ENCODE measurements around the gene CXCR2.

DNA sequence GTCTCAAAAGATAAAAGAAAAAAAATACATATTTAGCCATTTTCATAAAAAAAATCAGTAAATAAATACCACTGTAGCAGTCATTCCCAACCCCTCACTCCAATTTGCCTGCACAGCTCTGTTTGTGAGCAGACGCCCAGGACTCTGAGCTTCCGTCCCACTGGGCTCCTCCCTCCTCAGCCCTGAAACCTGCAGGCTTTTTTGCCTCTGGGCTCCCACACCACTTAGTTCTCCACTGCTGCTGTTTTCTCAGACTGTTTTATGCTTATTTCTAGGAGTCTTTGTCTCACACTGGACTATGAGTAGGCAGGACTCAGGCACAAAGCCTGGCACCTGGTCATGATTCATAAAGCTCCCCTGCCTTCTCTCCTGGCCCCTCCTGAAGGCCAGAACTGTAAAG, 47.0 kb downstream of the CXCR2 start:
- no peak for TF ChIP-seq EZH2 (IDR thresholded peaks at IDR 0.05; ENCODE audit: low read depth, unreplicated experiment)
- TF ChIP-seq, protein P1, sequence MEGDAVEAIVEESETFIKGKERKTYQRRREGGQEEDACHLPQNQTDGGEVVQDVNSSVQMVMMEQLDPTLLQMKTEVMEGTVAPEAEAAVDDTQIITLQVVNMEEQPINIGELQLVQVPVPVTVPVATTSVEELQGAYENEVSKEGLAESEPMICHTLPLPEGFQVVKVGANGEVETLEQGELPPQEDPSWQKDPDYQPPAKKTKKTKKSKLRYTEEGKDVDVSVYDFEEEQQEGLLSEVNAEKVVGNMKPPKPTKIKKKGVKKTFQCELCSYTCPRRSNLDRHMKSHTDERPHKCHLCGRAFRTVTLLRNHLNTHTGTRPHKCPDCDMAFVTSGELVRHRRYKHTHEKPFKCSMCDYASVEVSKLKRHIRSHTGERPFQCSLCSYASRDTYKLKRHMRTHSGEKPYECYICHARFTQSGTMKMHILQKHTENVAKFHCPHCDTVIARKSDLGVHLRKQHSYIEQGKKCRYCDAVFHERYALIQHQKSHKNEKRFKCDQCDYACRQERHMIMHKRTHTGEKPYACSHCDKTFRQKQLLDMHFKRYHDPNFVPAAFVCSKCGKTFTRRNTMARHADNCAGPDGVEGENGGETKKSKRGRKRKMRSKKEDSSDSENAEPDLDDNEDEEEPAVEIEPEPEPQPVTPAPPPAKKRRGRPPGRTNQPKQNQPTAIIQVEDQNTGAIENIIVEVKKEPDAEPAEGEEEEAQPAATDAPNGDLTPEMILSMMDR (conservative IDR thresholded peaks at IDR 0.05; ENCODE audit: low read depth in 2 of 2): no peak
- no peak for TF ChIP-seq POLR2AphosphoS5 (IDR thresholded peaks at IDR 0.05; ENCODE audit: low read depth)
- TF ChIP-seq, protein P2, sequence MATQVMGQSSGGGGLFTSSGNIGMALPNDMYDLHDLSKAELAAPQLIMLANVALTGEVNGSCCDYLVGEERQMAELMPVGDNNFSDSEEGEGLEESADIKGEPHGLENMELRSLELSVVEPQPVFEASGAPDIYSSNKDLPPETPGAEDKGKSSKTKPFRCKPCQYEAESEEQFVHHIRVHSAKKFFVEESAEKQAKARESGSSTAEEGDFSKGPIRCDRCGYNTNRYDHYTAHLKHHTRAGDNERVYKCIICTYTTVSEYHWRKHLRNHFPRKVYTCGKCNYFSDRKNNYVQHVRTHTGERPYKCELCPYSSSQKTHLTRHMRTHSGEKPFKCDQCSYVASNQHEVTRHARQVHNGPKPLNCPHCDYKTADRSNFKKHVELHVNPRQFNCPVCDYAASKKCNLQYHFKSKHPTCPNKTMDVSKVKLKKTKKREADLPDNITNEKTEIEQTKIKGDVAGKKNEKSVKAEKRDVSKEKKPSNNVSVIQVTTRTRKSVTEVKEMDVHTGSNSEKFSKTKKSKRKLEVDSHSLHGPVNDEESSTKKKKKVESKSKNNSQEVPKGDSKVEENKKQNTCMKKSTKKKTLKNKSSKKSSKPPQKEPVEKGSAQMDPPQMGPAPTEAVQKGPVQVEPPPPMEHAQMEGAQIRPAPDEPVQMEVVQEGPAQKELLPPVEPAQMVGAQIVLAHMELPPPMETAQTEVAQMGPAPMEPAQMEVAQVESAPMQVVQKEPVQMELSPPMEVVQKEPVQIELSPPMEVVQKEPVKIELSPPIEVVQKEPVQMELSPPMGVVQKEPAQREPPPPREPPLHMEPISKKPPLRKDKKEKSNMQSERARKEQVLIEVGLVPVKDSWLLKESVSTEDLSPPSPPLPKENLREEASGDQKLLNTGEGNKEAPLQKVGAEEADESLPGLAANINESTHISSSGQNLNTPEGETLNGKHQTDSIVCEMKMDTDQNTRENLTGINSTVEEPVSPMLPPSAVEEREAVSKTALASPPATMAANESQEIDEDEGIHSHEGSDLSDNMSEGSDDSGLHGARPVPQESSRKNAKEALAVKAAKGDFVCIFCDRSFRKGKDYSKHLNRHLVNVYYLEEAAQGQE (IDR thresholded peaks at IDR 0.05; ENCODE audit: unreplicated experiment): no peak
- no peak for TF ChIP-seq CREB1 (CRISPR knock-in tag; IDR thresholded peaks at IDR 0.05; ENCODE audit: low read depth)
- no peak for TF ChIP-seq EZH2phosphoT487 (IDR thresholded peaks at IDR 0.05; ENCODE audit: unreplicated experiment)
- TF ChIP-seq STAT1 (IDR thresholded peaks at IDR 0.05; ENCODE audit: unreplicated experiment): no peak
- TF ChIP-seq JUNB (IDR thresholded peaks at IDR 0.05; ENCODE audit: unreplicated experiment): no peak

Data from GM23338 (cell line).